ENCODE data around the gene GPRIN3.
"Not testable (repeated sequence)": the region's sequence is repeated elsewhere in the genome, so short reads cannot be mapped to it uniquely, and the experiment has no call there.

GPRIN3 gene

DNA sequence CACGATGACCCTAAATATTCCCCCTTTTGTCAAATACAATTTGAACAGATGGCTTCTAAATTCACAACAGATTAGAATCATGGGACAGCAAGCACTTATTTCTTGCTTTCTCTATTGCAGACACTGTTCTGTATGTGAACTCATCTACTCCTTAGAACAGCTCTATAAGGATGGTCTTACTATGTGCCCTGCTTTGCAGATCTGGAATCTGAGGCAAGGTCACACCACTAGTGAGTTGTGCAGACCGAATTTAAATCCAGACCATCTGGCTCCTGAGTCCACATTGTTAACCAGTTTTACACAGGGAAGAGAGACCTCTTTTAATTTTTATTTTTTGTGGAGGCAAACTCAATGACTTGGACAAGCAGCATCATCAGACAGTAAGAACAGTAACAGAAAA, 50.2 kb downstream of the GPRIN3 start:
- DNase-seq (ENCODE audit: low spot score) = no peak

DNA sequence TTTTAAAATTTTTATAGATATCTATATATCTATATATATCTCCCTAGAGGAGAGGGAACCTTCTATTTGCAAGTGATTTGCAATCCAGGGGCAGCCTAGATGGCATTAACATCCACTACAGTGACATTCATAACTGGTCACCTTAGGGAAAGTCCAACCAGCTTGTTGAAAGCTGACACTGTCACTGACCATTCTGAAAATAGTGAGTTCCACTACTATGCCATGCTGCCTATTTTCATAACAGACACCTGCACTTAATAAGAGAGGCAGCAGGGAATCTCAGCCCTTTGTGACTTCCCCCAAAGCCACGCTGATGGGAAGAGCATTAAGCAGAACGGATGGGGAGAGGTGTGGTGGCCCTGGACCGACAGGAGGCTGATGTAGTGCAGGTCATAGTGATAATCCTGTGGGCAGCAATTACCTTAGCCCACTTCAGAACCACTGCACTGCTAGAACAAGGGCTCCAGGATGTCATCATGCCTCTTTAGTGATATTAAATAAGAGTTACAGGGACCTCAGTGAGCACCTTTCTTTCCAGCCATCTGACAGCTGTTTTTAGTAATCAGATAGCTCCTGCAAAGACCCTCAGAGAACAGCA, 51.3 kb downstream of the GPRIN3 start:
- DNase-seq (ENCODE audit: low spot score) = peak; percentile 44

DNA sequence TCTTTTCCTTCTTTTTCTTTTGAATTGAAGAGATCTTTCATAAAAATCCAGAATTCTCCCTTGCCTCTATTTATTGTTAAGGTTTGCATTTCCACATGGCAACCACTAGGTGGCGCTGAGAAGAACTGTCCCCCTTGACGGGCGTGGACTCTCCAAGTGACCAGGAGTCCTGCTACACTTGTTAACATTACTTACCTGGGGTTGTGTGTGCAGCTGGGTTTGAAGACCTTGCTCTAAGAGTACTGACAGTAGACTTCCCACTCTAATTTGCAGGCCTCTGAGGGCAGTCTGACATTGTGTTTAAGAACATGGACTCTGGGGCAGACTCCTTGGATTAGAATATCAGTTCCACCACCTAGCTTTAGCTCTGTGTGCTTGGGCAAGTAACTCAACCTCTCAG, 52.8 kb downstream of the GPRIN3 start:
- DNase-seq (ENCODE audit: low spot score) = peak; percentile 25

DNA sequence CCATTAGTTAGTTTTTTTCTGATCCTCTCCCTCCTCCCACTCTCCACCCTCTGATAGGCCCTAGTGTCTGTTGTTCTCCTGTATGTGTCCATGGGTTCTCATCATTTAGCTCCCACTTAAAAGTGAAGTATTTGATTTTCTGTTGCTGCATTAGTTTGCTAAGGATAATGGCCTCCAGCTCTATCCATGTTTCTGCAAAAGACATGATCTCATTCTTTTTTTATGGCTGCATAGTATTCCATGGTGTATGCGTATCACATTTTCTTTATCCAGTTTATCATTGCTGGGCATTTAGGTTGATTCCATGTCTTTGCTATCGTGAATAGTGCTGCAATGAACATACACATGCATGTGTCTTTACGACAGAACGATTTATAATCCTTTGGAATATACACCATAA, 53.3 kb downstream of the GPRIN3 start:
- not testable (repeated sequence) for DNase-seq (ENCODE audit: low spot score)

DNA sequence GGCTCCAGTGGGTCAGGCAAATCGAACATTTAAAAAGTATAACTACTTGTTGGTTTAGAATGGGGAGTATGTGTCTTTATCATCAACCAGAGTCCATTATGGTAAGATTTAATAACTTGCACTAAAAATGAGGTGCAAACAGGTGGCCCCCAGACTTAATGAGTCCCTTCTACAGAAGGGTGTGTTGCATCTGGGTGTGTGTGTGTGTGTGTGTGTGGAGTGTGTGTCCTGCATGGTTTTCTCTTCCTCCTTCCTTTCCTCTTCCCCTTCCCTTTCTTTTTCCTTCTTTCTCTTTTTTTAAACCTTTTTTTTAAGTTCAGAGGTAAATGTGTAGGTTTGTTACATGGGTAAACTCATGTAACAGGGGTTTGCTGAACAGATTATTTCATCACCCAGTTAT, 53.7 kb downstream of the GPRIN3 start:
- DNase-seq (ENCODE audit: low spot score) = no peak

DNA sequence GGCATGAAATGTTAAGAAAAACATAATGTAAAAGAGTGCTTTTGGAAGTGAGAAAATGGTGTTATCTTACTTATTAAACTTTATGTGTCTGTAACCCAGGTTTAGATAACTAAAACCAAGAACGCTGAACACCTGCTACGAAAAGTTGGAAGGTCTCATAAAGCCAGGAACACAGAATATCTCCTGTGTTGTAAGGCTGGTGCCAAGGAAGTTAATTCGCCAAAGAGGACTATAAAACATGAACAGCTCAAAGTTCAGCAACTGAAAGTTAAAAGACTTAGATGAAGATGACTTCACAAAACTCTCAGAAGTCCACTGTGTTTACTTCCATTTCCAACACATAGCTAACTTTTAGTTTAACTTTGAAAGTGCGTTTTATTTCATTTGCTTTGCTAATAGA, 54.3 kb downstream of the GPRIN3 start:
- no peak for DNase-seq (ENCODE audit: low spot score)

DNA sequence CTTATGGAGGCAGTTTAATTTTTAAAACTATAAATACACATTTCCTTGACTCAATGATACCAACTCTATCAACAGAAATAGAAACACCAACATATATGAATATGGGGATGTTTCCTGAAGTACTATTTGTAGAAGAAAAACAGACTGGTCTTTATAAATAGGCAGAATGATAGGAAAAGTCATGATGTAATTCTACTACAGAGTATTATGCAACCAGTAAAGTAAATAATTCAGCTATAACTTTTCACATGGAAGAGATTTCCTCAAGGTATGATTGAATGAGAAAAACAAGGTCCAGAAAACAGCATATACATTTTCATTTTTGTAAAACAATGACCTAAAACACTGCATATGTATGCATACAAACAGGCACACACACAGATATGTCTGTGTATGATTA, 56.2 kb downstream of the GPRIN3 start:
- DNase-seq (ENCODE audit: low spot score) = no peak

DNA sequence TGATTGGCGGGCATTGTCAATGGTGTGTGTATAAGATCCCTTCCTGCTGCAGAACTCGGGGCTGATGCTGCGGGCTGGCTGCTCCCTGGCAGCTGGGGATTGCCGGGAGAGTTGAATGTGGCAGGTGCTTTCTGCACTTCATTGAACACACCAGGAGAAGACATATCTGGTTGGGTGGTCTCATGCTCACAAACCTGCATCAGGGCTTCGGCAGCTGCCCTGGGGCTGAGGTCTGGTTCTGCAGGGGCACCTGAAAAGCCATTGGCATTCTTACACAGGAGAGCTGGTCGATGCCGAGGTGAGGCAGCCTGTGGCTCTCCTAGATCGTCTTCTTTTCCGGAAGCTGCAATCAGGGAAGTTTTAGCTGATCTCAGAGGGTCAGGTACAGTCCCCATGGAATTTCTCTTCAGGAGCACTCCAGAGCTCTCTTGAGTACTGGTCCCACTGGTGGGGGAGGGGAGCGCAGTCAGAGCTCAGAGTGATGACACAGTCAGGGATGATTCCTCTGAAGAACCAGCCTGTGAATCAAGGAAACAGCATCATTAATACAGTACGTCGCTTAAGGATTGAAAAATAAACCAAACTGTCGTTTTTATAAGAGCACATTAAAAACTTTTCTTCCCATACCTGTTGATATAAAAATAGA, 57.8 kb downstream of the GPRIN3 start:
- DNase-seq (ENCODE audit: low spot score) = no peak

DNA sequence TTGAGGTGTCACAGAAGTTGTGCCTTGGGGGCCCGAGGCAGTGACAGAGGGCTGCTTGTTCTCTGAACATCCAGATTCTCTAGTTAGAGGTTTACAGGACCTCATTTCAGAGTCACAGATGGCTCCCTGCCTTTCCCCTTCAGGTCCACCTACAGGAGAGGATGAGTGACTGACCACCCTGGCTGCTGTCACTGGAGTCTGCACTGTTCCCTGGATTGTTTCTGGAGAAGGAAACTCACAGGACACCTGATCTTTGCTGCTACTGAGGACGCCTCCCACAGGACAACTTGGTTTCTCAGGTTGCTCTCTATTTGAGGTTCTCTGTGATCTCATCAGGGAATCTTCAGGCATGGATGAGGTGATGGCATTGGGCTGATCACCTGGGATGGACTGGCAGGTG, 58.3 kb downstream of the GPRIN3 start:
- no peak for DNase-seq (ENCODE audit: low spot score)

DNA sequence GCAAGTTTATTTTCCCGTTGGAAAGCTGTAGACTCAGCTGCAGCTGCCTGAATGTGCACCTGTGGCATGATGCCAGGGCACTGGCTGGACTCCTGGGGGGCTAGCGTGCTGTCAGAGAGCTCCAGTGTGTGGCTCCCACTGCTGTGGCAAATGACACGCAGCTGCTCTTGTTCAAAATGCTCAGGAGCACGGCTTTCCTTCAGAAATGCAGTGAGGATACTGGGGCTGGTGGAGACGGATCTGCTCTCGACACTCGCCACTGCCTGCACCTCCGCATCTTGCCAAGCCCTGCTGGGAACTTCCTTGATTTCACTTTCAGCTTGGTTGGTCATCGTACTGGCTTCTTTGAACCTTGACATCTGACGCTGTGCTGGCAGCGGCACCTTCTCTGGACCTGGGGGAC, 58.7 kb downstream of the GPRIN3 start:
- no peak for DNase-seq (ENCODE audit: low spot score)

DNA sequence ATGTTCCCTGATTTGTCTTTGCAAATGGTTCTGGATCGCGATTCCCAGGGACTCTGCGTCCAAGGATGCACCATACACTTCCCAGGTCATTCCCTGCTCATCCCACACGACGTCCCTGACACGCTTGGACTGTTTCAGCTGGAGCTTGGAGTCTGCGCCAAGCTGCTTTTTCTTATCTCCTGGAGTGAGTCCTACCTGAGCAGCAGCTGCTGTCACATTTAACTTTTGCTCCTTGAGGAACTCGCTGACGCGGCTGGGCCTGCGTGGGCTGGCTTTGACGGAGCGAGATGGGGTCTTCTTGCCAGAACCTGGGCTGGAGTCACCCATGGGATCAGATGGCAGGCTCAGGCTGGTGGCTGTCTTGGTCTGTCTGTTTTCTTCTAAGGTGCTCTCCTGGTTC, 59.6 kb downstream of the GPRIN3 start:
- DNase-seq (ENCODE audit: low spot score) = no peak

DNA sequence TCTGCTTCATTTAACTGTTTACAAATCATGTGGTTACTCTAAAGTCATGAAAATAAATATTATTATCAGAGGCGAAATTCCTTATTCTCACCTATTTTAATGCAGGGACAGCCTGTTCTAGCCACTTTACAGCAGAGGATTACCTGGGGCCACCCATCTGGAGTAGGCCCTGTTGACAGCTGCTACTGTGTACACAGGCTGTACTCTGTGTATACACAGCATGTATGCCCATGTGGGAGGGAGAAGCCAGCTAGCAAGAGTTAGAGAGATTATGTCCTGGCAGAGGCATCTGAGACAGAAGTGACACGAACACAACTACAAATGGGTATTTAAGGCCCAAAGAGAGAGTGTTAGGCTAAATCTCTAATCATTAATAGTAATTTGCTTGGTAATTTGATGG, 62.1 kb downstream of the GPRIN3 start:
- DNase-seq (ENCODE audit: low spot score) = no peak

DNA sequence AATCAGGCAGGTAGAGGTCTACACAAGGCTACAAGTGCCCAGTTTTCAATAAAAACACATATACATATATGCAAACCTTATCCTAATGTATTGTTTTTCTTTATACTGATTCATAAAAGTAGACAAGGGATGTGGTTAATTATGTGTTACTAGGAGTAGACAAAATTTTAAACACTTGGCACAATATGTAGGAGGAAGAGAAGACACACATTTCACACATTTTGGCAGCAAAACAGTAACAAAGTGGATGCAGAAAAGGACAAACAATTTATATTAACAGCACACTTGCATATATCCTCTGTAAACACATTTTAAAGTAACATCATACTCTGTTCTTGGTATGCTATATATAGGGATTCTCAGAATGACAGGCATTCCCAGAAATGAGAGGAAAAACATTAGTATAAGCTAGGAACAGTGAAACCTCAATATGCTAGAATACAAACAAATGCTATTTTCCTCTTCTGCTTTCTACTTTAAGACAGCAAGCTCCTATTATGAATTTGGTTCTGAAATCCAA, 63.8 kb downstream of the GPRIN3 start:
- DNase-seq (ENCODE audit: low spot score) = no peak

DNA sequence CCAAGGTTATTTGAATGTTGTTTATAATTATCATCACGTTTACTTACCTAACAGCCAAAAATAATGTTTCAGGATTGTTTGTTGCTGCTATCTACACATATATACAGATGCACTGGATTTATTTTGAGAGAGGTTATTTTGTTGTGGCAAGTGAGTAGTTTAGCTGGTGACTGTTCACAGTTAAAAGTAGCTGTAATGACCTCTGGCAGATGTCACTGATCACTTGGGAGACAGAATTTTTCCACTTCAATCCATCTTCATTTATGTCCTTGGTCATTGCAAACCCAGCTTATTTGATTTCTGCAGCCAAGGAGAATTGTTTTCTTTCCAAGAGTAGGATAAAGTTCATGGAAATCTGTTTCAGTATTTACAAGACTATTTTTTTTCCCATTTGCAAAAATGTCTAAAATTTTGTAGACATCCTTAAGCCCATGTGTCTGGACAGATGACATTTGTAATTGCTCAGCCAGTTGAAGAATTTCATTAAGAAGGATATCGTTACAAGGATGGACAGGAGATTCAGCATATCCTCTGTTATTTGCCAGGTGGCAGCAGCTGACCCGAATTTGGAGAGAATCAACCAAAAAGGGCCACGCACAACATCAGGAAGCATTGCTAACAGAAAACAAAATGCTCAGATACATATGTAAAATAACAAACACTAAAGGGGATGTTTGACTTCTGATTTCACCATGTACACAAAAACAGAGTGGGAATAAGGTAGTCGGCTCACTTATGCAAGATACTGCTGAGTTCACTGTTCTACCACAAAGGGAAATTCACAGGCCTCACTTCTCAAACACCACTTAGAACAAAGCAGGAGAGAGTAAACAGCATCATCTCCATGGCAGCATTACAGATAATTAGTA, 64.5 kb downstream of the GPRIN3 start:
- DNase-seq (ENCODE audit: low spot score) = peak; percentile 36

DNA sequence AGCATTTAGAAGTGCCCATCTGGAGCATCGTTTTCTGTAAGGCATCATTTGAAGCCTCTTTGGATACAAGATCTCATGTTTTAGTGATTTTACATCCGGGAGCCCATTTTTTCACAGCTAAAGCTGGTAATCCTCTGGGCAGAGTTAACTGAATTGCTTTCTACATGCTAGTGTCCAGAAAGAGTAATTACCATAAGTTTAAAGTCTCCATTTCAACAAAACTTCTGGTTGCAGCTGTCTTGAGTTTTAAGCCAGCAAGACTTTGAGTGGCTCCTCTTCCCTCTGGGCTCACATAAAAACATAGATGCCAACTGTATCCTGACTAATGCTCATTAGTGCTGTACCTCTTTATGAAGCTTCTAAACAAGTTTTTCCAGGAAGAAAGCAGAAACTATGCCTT, 65.4 kb downstream of the GPRIN3 start:
- no peak for DNase-seq (ENCODE audit: low spot score)

DNA sequence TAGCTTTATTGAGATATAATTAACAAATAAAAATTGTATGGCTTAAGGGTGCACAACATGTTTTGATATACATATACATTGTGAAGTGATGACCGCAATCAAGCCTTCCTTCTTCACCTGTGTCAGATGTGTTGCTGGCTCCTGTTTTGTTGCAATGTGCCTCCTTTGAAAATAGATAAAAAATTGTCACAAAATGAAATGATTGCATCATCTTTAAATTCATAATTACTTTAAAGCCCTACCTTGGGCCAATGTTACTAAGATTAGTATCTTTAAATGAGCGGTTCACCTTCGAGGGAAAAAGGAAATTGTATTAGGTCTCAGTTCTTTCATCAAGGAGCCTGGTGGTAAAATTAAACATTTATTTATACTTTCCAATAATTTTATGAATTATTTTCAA, 77.3 kb downstream of the GPRIN3 start:
- DNase-seq (ENCODE audit: low spot score) = no peak

DNA sequence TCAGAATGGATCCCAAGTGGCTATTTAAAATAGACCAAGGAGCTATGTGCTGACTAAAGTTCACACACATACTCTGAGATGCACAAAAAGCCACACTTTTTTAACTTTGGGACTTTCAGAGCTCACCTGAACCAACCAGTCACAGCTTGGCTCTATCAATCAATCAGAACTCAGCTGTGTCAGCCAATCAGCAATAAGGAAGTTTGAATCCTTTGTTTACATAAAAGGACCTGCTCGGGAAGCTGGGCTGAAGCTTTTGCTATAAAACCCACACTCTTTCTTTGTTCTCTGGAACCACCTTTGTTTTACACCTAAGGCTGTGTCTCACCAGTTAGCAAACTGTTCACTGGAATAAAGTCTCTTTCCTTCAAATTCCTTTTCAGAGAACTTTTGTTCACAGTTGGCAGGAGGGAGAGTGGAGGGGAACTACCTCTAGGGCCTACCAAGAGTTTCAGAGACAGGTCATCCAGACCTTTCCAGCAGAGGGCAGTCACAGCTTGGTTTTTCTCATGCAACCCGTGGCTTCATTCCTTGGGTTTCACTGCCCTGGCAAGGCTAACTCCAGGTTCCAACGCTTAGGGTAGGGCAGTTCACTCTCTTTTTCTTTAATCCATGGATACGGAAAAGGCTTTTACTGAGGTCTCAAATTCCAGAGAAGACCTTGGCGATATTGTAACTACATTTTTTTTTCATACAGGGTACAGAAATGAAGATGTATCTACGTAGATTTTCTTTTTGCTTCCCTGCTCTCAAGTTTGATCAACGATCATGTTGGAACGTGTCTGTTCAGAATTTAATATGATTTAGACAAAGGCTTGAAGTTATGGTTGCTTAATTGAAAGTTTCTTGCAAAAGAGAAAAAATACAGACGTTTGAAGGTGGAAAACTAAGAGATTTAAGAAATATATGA, 80.7 kb downstream of the GPRIN3 start:
- DNase-seq (ENCODE audit: low spot score) = peak; percentile 78

DNA sequence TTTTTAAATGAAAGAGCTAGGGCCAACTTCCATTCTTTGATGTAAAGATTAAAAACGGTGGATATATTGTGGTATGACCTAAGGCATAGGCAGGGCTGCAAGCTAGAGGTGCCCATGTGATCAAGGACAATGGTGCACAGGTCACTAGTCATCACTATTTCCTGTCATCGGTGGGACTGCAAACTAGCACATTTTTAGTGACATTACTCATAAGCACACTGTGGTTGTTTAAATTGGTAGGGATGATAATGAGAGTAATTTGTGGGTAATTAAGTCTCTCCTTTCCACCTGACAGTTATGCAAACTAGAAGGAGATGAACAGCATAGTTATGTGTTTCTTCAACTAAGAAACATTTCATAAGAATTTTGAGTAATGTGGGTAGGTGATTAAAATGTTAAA, 85.4 kb downstream of the GPRIN3 start:
- DNase-seq (ENCODE audit: low spot score) = no peak

DNA sequence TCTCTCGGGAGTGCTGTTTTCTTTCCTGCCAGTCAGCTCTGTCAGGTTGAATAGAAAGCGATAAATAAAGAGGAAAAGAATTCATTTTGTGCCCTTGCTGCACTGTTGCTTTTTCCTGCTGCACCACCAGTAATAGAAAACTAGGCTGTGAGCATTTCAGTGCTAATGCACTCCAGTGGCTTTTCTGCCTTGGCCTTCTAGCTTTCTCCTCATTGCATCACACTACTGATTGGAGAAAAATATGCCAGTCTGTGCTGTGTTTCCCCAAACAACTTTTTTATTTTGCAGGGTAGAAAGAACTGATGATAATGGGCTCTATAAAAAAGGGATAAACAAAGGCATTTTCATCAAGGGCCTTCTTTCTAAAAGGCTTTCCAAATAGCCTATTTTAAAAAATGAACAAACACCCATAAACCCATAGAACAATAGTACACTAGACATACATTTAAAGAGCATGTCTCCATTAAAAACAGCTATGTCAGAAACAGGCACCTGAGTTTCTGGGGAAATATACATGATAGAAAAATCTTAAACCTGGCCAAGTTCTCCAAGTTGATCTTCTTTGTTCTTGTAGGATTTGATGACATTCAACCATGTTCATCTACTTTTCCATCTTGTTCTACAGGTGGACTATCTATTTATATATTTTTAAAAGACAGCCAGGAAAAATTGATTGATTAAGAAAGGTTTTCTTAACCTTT, 86.3 kb downstream of the GPRIN3 start:
- DNase-seq (ENCODE audit: low spot score) = no peak

DNA sequence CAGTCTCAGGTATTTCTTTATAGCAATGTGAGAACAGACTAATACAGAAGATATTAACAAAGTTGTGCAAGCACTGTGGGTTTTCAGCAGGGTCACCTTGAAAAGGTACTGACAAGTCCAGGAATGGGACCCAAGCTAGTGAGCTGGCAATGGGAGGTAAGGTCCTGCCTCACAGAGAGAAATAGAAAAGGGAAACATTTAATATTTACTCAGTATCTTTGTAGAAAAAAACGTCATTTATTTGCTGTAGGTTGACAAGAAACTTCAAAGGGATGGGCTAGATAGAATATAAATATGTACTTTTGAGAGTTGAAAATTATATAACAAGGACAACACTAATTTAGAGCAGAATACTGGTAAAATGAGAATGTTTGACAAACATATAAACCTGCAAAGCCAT, 89.0 kb downstream of the GPRIN3 start:
- no peak for DNase-seq (ENCODE audit: low spot score)

DNA sequence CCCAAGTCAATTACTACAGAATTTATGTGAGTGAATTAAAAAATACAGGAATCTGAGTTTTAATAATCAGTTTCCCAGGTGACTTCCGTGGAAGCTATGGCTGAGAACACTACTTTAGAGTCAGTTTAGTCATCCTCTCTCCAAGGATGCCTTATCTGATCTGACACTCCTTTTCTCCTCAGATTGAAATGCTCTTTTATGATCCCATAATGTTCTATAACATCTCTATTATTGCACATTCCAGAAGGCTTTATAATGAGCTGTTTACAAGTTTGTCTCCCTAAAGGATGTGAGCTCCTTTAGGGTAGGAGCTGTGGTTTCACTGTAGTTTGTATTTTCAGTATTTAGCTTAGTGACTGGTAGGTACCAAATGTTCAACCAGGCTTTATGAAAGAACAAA, 90.0 kb downstream of the GPRIN3 start:
- no peak for DNase-seq (ENCODE audit: low spot score)

All from SK-N-DZ (cell line).